B cell (primary cell): Measurements from ENCODE around the gene JCHAIN.

Experiments used
- EZH2 ChIP-seq: IDR thresholded peaks from 2 replicates; pipeline ENCODE4 v1.6.1; 2012; ENCODE audit warnings: borderline replicate concordance, low read depth, mild to moderate bottlenecking, moderate library complexity, low read length; ENCODE audit not compliant: insufficient read depth, poor library complexity, severe bottlenecking
- TF ChIP-seq, protein P1 (sequence below): fragments of 200-600 bp; IDR thresholded peaks from one replicate; pipeline ENCODE4 v1.8.0; 2022; ENCODE audit warnings: antibody characterized with exemption, mild to moderate bottlenecking

DNA sequence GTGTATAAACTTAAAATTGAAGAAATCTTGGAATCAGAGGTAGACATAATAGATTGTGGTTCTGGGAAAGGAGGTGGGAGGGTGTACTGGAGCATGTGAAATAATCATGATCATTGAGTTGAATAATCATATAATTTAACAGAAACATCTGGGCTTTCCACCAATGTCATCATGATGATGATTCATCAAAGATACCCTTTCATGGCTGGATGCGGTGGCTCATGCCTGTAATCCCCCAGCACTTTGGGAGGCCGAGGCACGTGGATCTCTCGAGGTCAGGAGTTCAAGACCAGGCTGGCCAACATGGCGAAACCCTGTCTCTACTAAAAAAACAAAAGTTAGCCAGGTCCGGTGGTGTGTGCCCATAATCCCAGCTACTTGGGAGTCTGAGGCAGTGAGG, 48.8 kb upstream of the JCHAIN start:
- TF ChIP-seq, protein P1, sequence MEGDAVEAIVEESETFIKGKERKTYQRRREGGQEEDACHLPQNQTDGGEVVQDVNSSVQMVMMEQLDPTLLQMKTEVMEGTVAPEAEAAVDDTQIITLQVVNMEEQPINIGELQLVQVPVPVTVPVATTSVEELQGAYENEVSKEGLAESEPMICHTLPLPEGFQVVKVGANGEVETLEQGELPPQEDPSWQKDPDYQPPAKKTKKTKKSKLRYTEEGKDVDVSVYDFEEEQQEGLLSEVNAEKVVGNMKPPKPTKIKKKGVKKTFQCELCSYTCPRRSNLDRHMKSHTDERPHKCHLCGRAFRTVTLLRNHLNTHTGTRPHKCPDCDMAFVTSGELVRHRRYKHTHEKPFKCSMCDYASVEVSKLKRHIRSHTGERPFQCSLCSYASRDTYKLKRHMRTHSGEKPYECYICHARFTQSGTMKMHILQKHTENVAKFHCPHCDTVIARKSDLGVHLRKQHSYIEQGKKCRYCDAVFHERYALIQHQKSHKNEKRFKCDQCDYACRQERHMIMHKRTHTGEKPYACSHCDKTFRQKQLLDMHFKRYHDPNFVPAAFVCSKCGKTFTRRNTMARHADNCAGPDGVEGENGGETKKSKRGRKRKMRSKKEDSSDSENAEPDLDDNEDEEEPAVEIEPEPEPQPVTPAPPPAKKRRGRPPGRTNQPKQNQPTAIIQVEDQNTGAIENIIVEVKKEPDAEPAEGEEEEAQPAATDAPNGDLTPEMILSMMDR = no peak
- TF ChIP-seq EZH2 = no peak
